HG02870 (cell line): Measurements from ENCODE around the gene POLR2E.

Experiments
- ATAC-seq: cut with Tn5 transposase; IDR thresholded peaks from one replicate; pipeline ENCODE4 v1.9.1; 2021; ENCODE audit warnings: mild to moderate bottlenecking, moderate library complexity; ENCODE audit not compliant: unreplicated experiment

The POLR2E gene

DNA sequence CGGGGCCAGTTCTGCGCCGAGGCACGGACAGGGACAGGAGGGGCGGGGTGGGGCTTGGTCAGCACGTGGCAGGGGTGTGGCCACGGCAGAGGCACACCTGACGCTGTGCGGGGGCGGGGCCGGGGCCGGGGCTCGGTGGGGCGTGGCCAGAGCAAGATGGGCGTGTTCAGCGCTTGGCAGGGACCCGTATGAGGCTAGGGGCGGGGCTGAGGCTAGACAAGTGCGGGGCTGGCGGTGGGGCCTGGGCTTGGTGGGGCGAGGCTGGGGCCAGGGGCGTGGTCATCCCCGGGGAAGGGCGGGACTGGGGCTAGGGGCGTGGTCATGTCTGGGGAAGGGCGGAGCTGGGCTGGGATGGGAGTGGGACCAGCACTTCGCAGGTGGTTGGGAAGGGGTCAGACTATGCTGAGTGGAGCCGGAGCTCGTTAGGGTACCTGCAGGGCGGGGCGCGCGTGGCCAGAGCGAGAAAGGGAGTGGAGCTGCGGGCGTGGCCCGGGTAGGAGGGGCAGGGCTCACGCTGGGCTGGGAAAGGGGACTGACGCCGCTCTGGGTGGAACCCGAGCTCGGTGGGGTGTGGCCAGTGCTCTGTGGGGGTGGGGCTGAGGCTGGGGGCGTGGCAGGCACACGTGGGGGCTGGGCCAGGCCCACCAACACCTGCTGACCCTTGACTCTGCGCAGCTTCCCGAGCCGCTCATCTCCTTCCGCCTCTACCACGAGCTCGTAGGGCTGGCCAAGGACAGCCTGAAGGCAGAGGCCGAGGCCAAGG, 12.8 kb downstream of the POLR2E start:
- ATAC-seq: no peak

DNA sequence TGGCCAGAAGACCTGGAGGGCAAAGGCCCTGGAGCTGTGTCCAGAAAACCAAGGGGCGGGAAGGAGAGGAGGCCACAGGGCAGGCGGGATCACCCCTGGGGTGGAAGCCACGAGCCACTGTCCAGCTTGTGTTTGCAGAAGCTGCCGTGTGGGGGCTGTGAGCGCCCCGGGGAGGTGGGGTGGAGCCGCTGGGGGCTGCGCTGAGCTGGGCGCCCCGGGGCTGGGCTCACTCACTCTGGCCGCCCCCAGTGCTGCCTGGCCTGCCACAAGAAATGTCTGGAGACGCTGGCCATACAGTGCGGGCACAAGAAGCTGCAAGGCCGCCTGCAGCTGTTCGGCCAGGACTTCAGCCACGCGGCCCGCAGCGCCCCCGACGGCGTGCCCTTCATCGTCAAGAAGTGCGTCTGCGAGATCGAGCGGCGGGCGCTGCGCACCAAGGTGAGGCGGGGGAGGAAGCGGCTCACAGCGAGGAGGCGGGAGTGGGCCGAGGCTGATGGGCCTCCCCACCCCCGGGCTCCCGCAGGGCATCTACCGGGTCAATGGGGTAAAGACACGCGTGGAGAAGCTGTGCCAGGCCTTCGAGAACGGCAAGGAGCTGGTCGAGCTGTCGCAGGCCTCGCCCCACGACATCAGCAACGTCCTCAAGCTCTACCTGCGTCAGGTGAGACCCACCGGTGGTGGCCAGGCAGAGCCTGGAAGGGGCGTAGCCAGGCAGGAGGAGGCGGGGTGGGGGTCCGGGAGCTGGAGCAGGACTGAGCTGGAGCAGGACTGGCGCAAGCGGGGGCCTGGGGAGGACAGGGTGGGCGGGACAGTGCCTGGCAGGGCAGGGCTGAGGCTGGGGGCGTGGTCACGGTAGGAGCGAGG, 13.6 kb downstream of the POLR2E start:
- no peak for ATAC-seq

DNA sequence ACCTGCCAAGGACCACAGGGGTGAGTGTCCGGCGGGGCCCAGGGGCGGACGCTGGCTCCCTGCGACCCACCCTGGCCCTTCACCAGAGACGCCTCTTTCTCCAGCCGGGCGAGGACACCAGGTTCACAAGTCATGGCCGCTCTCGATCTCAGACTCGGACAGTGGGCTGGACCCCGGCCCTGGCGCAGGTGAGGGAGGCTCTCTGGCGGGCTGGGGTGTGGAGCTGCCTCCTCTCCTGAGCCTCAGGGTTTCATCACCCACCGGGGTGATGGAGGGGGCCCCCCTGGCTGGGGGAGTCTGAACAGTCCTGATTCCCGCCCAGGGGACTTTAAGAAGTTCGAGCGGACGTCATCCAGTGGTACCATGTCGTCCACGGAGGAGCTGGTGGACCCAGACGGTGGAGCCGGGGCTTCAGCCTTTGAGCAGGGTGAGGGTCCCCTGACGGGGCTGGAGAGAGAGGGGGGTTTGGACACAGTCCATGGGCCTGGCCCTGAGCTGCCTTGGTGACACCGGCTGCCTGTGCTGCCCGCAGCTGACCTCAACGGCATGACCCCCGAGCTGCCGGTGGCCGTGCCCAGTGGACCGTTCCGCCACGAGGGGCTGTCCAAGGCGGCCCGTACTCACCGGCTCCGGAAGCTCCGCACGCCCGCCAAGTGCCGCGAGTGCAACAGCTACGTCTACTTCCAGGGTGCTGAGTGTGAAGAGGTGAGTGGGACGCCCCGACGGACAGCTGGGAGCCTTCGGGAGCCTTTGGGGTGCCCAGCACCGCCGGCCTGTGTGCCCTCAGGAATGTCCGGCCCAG, 14.6 kb downstream of the POLR2E start:
- ATAC-seq: no peak

DNA sequence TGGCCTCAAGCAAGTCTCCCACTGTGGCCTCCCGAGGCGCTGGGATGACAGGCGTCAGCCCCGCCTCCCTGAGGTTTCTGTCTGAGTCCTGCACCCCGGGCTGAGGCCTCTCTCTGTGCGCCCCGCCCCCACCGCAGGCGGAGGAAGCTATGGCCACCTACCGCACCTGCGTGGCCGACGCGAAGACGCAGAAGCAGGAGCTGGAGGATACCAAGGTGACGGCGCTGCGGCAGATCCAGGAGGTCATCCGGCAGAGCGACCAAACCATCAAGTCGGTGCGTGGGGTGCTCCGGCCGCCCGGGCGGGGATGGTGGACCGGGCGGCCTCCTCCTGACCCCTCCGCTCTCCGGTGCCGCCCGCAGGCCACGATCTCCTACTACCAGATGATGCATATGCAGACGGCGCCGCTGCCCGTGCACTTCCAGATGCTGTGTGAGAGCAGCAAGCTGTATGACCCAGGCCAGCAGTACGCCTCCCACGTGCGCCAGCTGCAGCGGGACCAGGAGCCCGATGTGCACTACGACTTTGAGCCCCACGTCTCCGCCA, 15.5 kb downstream of the POLR2E start:
- no peak for ATAC-seq

DNA sequence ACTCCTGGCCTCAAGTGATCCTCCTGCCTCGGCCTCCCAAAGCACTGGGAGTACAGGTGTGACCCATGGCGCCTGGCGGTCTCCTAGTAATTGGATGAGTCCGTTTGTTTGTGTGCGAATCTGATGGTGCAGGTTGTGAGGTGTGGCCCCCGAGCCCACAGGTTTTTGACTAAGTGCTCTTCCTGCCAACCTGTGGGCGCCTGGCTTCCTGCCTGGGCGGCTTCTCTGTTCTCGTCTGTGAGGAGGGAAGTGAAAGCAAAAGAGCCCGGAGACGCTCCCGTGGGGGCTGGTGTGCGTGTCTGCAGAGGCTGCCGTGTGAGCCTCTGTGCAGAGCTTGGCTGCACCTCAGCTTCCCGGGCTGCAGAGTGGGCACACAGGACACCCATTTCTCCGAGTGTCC, 18.2 kb downstream of the POLR2E start:
- no peak for ATAC-seq

DNA sequence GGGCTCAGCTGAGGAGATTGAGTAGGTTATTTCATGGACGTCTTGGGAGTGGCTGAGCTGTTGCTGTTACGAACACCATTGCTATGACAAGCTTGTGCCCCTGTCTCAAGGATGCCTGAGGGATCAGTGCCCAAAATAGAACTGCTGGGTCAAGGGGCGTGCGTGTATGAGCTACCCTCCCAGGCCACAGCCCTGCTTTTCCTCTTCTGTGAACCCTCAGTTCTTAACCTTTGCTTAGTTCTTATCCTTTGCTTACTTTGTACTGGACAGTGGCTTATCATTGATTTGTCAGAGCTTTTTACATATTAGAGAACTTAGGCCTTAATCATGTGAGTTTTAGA, 19.2 kb downstream of the POLR2E start:
- ATAC-seq: no peak

DNA sequence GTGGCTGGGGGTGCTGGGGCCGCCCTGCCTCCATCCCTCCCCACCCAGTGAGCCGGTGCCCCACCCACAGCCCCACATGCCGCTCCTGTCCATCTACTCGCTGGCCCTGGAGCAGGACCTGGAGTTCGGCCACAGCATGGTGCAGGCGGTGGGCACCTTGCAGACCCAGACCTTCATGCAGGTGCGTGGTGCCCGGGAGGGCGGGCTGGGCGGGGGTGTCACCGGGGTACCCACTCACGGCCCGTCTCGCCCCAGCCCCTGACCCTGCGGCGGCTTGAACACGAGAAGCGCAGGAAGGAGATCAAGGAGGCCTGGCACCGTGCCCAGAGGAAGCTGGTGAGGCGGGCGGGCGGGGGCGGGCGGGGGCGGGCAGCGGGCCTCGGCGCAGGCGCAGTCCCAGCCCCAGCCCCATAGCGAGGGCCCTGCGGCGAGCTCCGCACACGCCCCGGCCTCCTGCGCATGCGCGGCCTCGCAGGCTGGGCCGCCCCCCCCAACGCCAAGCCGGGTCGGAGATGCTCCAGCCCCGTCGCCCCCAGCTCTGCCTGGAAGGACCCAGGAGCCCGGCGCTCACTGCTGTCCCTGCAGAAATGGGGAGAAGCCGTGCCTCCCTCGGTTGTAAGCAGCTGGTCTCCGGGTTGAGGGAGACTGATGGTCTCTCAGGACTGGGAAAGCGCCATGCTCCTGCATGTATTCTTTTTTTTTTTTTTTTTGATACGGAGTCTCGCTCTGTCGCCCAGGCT, 20.5 kb downstream of the POLR2E start:
- no peak for ATAC-seq

DNA sequence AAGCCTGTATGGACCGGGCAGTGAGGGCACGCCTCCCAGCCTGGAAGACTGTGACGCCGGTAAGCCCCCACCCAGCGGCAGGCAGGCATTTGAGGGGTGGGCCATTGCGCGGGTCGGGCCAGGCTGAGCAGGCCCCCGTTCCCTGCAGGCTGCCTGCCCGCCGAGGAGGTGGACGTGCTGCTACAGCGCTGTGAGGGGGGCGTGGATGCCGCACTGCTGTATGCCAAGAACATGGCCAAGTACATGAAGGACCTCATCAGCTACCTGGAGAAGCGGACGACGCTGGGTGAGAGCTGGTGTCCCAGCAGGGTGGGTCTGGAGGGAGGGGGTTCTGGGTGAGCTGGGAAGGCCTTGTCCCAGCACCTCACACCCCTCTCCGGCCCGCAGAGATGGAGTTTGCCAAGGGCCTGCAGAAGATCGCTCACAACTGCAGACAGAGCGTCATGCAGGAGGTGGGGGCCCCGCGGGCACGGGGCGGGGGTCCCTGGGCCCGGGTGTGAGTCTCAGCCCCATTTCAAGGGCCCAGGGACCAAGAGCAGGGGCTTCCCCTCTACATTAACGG, 21.1 kb downstream of the POLR2E start:
- ATAC-seq: no peak

DNA sequence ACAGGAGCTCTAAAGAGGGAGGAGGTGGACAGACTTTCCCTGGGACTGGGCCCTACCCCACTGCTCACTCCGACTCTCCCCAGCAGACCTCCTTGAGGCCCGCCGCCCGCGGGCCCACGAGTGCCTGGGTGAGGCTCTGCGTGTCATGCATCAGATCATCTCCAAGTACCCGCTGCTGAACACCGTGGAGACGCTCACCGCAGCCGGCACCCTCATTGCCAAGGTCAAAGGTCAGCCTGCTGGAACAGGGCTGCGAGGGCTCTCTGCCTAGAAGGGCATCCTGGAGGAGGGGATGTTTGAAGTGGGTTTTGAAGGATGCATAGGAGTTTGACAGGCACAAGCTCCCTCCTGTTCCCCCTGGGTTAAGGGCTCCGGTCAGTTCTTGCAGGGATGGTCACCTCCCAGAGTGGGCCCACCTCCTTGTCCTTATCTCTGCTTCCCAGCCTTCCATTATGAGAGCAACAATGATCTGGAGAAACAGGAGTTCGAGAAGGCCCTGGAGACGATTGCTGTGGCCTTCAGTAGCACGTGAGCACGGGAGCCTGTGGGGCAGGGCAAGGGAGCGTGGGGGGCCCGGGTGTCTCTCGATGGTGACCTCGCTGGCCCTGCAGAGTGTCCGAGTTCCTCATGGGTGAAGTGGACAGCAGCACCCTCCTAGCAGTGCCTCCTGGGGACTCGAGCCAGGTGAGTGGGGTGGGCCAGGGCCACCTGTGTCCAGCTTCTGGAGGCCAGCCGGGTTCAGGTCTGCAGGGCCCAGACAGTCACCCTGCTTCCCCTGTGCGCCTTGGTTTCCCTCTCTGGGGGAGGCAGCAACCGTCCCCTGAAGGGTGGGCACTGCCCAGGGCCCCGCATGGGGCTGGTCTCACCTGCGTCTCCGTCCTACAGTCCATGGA, 21.9 kb downstream of the POLR2E start:
- ATAC-seq: no peak

DNA sequence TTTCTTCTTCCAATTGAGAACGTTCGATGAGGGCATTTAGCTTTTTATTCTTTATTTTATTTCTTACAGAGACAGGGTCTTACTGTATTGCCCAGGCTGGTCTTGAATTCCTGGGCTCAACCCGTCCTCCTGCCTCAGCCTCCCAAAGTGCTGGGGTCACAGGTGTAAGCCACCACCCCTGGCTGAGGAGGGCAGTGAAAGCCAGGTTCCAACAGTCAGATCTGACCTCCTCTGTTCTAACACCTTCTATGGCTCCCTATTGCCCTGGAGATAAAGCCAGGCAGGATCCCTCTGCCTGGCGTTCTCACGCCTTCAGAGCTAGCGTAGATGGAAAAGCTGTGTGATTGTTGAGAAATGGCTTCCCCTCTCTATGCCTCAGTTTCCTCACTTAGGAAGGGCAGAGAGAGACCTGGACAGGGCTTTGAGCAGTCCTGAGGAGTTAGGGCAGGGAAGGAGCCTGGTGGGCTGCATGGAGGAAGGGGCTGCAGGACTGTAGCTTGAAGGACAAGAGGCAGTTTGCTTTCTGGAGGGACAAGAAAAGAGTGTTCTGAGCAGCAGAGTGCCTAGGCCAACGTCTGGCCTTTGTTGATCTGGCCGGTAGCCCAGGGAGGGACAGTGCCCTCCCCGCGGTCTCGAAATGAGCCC, 22.7 kb downstream of the POLR2E start:
- ATAC-seq: no peak

DNA sequence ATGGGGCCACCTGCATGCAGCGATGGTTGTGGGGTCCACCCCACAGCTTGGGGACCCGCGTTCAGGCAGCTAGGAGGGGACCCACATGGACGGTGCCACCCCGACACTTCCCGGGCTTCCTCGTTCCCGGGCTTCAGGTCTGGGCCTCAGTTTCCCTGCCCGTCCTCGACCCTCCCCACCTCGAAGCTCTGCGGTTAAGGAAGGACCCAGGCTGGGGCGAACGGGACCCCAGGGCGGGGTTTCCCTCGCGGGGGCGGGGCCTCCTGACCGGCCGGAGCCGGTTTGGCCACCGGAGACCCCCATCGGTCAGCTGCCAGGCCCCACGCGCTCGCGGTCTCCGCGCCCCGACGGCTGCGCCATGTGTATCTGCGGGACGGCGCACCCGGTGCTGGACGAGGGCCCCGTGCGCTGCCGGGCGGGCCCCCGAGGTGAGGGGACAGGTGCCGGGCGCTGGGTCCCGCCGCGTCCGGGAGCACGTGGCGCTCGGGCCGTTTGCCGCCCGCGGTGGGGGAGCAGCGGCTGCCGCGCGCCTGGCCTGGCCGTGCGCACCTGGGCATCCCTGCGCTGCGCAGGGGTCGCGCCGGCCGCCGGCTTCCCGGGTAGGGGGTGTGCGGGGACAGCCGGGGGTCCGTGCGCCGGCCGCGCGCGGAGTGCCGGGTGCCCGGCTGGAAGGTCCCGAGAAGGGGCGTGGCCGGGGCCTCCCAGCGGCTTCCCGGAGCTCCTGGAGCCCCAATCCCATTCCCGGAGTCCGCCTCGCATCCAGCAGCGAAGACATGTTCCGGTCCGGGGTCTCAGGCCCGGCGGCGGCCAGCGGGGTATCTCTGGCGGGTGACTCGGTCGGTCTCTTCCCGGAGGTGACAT, 24.0 kb downstream of the POLR2E start:
- no peak for ATAC-seq

DNA sequence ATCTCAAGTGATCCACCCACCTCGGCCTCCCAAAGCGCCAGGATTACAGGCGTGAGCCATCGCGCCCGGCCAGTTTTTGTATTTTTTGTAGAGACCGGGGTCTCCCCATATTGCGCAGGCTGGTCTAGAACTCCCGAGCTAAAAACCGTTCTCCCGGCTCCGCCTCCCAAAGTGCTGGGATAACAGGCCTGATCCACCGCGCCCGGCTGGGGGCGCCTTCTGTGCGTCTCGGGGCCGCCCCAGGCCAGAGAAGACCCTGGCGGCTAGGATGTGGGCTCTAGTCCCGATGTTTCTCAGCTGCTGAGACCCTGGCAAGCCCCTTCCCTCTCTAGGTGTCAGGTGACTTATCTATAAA, 24.6 kb downstream of the POLR2E start:
- no peak for ATAC-seq

DNA sequence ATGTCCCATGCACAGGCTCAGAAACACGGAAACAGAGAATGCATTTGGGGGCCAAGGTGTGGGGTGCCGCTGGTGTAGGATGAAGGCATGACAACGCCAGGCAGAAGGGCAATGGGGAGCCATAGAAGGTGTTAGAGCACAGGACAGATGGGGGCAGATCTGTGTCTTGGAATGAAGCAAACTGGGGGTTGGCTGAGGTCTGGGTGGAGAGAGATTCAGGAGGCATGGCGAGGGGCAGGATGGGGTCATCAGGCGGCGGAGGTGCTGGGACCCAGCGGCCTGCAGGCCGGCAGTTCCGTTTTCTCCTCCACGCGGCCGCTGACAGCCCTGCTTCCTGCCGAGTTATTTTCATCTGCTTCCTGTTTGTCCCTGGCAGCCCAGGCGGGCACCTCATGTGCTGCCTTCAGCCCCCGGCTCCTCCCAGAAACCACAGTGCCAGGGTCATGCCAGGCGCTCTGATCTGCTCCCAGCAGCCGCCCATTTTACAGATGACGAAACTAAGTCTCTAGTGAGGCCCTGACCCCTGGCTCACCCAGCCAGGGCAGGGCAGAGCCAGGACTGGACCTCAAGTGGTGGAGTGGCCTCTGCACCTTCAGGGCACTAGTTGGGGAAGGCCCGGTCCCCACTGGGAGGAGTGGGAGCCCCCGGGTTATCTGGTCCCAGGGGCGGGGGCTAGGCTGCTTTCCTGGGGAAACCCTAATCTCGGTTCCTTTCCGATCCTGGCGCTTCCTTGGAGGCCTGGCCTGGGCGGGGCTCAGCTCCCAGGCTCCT, 26.0 kb downstream of the POLR2E start:
- ATAC-seq: no peak

DNA sequence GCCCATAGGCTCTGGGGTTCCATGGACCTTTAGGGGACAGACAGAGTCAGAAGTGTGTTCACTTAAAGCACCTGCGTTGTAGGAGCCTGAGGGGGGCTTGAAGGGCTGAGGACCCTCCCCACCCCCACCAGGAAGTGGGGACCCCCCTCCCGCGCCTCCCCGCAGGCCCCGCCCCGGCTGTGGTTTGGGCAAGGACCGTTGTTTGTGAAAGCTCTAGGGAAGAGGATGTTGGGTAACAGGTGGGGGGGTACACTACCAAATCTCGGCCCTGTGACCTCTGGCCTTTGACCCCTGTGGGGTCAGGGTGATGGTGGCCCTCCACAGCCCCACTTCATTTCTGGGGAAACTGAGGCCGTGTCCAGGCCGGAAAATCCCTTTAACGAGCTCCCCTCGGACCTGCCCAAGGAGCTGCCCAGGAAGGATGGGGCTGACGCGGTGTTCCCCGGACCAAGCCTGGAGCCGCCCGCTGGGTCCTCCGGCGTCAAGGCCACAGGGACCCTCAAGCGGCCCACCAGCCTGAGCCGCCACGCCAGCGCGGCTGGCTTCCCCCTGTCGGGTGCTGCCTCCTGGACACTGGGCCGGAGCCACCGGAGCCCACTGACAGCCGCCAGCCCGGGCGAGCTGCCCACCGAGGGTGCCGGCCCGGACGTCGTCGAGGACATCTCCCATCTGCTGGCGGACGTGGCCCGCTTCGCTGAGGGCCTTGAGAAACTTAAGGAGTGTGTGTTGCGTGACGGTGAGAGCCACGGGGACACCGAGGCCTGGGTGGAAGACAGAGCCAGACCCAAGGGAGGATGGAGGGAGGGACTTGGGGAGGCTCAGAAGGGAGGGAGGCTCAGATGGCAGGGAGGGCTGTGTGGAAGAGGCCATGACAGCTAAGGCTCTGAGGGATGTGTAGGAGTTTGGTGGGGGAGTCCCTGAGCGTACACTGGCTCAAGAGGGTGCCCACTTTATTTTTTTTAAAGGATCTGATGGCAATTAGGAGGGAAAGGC, 26.9 kb downstream of the POLR2E start:
- ATAC-seq: no peak

DNA sequence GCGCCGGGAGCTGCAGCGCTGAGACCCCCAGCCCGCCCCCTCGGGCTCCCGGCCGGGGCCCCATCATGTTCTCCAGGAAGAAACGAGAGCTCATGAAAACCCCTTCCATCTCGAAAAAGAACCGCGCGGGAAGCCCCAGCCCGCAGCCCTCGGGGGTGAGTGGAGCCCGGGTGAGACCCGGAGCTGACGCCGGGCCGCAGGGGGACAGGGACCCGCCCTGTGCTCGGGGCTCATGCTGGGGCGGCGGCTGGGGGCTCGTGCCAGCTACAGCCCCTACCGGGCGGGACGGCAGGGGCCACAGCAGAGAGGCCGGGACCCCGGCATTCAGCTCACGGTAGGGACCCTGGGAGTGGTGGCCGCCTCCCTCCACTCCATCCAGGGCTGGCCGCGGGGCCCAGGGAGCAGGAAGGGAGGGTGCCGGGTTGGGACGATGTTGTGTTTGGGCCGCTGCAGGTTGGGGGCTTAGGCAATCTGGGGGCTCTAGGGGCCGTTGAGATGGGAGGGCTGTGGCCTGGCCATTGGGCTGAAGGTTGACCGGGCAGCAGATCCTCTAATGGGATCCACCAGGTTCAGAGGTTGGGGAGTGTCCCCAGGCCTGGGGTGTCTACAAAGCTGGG, 27.7 kb downstream of the POLR2E start:
- ATAC-seq: no peak
